K562 (cell line): Measurements from ENCODE around the gene LCA5L. TPM values are rescaled to one million over a fixed set of nuclear protein-coding genes. Genes with fewer than 3 reads are reported as not detected.

Source experiments
- CBFA2T2 ChIP-seq: fragments of 450-650 bp; conservative IDR thresholded peaks from 2 replicates; pipeline ENCODE4 v1.6.1; 2017; ENCODE audit warnings: mild to moderate bottlenecking
- ILF3 ChIP-seq: fragments of 450-650 bp; IDR thresholded peaks from 2 replicates; pipeline ENCODE4 v1.6.1; 2018; ENCODE audit warnings: antibody characterized with exemption, mild to moderate bottlenecking, moderate library complexity, borderline replicate concordance
- NCOA1 ChIP-seq: fragments of 450-650 bp; IDR thresholded peaks from 2 replicates; pipeline ENCODE4 v1.6.1; 2016; ENCODE audit warnings: low read depth
- NCOA6 ChIP-seq: fragments of 450-650 bp; IDR thresholded peaks from 2 replicates; pipeline ENCODE4 v1.6.1; 2017; ENCODE audit warnings: mild to moderate bottlenecking
- NCOR1 ChIP-seq: fragments of 450-650 bp; IDR thresholded peaks from 2 replicates; pipeline ENCODE4 v1.6.1; 2016; ENCODE audit warnings: mild to moderate bottlenecking, moderate library complexity
- PHB ChIP-seq: fragments of 250-450 bp; sonication (Bioruptor Pico); IDR thresholded peaks from 2 replicates; pipeline ENCODE4 v1.5.0; 2021
- SAP30 ChIP-seq: fragments of 200-600 bp; sonication (generic); IDR thresholded peaks from 2 replicates; pipeline ENCODE4 v1.6.1; 2012; ENCODE audit warnings: borderline replicate concordance, low read depth, mild to moderate bottlenecking, moderate library complexity, low read length, control low read depth, inconsistent platforms; ENCODE audit not compliant: insufficient read depth, poor library complexity, severe bottlenecking
- SMAD2 ChIP-seq: fragments of 150-350 bp; IDR thresholded peaks from 2 replicates; pipeline ENCODE4 v1.6.1; 2014; ENCODE audit warnings: low read depth, mild to moderate bottlenecking, low read length
- SMAD3 ChIP-seq: fragments of 450-650 bp; formaldehyde crosslinking; conservative IDR thresholded peaks from 2 replicates; pipeline ENCODE4 v1.4.0; 2020; ENCODE audit warnings: mild to moderate bottlenecking
- SP2 ChIP-seq: IDR thresholded peaks from 2 replicates; pipeline ENCODE4 v1.6.1; 2011; ENCODE audit warnings: mild to moderate bottlenecking, low read depth, low read length, moderate library complexity; ENCODE audit not compliant: poor library complexity, severe bottlenecking; ENCODE audit errors: extremely low read depth
- TOE1 ChIP-seq, 2 experiments: fragments of 450-650 bp in 1 of 2; sonication (generic) in 1 of 2; formaldehyde crosslinking in 1 of 2; IDR thresholded peaks; 2 replicates each; pipeline versions ENCODE4 v1.7.1 to v1.8.0; 2016 to 2022; ENCODE audit warnings: borderline replicate concordance in 2 of 2, mild to moderate bottlenecking in 2 of 2, antibody characterized with exemption in 1 of 2, inconsistent platforms in 1 of 2, low read depth in 1 of 2, missing genetic modification reagents in 1 of 2, moderate library complexity in 1 of 2
- XRCC4 ChIP-seq: IDR thresholded peaks from one replicate; pipeline ENCODE4 v1.6.1; 2011; ENCODE audit not compliant: insufficient read depth, insufficient read length; ENCODE audit errors: extremely low read depth
- ZBTB8A ChIP-seq: fragments of 450-650 bp; IDR thresholded peaks from 2 replicates; pipeline ENCODE4 v1.6.1; 2018; ENCODE audit warnings: mild to moderate bottlenecking, moderate library complexity; ENCODE audit not compliant: partially characterized antibody
- ZFP30 ChIP-seq: fragments of 250-450 bp; sonication (Bioruptor Pico); IDR thresholded peaks from 2 replicates; pipeline ENCODE4 v1.8.0; 2022; ENCODE audit warnings: moderate library complexity, mild to moderate bottlenecking, inconsistent platforms, borderline replicate concordance
- ZNF174 ChIP-seq: fragments of 250-450 bp; sonication (Bioruptor Pico); IDR thresholded peaks from 2 replicates; pipeline ENCODE4 v1.4.0; 2020; ENCODE audit warnings: mild to moderate bottlenecking
- ZNF217 ChIP-seq: sonication (generic); formaldehyde crosslinking; IDR thresholded peaks from 2 replicates; pipeline ENCODE4 v1.8.0; 2022; ENCODE audit warnings: mild to moderate bottlenecking, missing genetic modification reagents
- ZNF408 ChIP-seq: fragments of 250-450 bp; sonication (Bioruptor Pico); IDR thresholded peaks from 2 replicates; pipeline ENCODE4 v1.4.0; 2020; ENCODE audit warnings: low read depth, mild to moderate bottlenecking, moderate library complexity
- polyA plus RNA-seq, 8 experiments: library from polyadenylated mRNA; depleted of rRNA in 4 of 8; stranded (reverse) in 5 of 8; unstranded in 3 of 8; fragments of >200 nt; fragmentation: Nextera tagmentation in 2 of 8; fragmentation: Illumina TruSeq in 1 of 8; extraction: Ambion mirVana in 2 of 8; extraction: Trizol in 1 of 8; gene quantifications; 2 replicates each; pipeline versions ENCODE4 v1.2.1 to v1.2.3, GENCODE V29; 2011 to 2014; ENCODE audit warnings: inconsistent platforms in 1 of 8, missing spikeins in 1 of 8
- total RNA-seq, 7 experiments: library from RNA; depleted of rRNA in 6 of 7; stranded (reverse); fragments of >200 nt in 6 of 7; fragmentation: Illumina TruSeq in 2 of 7; extraction: Trizol in 2 of 7; gene quantifications; 2 replicates each; pipeline versions ENCODE4 v1.2.1 to v1.2.3, GENCODE V29; 2011 to 2021; ENCODE audit warnings: low replicate concordance in 1 of 7
- TF ChIP-seq, protein P1 (sequence below), 2 experiments: fragments of 150-350 bp in 1 of 2; IDR thresholded peaks; 2 replicates each; pipeline ENCODE4 v1.6.1; 2012 to 2016; ENCODE audit warnings: low read depth in 2 of 2, low read length in 2 of 2, mild to moderate bottlenecking in 1 of 2, moderate library complexity in 1 of 2

The LCA5L gene
- total and polyA plus RNA-seq, 9 of the 15 experiments (the other 6 are each of a cell fraction or from before 2014, with no cell fraction given): 1.8 to 4.9 (median 3.8) TPM

DNA sequence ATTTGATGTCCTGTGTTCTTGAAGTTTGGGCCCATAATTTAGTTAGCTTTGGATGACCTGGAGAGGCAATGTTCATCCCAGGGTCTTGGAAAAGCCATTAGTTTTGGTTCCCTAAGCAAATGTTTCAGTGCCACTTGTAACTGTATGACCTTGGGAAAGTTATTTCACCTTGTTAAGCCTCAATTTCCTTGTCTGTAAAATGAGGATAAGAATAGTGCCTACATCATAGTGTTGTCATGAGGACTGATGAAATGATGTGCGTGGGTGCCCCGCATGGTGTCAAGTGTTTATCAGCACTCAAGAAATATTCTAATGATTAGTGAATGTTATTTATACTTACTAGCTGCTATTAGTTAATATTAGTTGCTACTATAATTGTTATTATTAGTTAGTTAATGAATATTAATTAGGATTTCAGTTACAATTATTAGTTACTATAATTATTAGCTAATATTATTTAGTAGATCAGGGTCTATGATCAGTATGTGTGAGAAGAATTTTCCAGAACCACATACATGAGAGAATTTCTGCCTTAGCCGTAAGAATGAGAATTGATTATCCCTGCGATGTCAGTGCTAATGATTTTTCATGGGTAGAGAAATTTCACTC is 8.1 kb upstream of the LCA5L start (continued):
- TF ChIP-seq ZNF174: no peak
- TF ChIP-seq NCOR1: no peak
- no peak for TF ChIP-seq XRCC4
- TF ChIP-seq ZNF408 (CRISPR knock-in tag): no peak
- no peak for TF ChIP-seq TOE1 (IDR thresholded peaks at IDR 0.05; ENCODE audit: borderline replicate concordance)
- no peak for TF ChIP-seq TOE1 (CRISPR knock-in tag; IDR thresholded peaks at IDR 0.05; ENCODE audit: borderline replicate concordance, low read depth)
- no peak for TF ChIP-seq SP2
- TF ChIP-seq CBFA2T2: no peak
- no peak for TF ChIP-seq SMAD3
- no peak for TF ChIP-seq NCOA1
- no peak for TF ChIP-seq PHB (CRISPR knock-in tag)
- no peak for TF ChIP-seq ZFP30
- no peak for TF ChIP-seq NCOA6
- no peak for TF ChIP-seq ILF3
- TF ChIP-seq SMAD2: no peak
- TF ChIP-seq SAP30: no peak
- TF ChIP-seq, protein P1, sequence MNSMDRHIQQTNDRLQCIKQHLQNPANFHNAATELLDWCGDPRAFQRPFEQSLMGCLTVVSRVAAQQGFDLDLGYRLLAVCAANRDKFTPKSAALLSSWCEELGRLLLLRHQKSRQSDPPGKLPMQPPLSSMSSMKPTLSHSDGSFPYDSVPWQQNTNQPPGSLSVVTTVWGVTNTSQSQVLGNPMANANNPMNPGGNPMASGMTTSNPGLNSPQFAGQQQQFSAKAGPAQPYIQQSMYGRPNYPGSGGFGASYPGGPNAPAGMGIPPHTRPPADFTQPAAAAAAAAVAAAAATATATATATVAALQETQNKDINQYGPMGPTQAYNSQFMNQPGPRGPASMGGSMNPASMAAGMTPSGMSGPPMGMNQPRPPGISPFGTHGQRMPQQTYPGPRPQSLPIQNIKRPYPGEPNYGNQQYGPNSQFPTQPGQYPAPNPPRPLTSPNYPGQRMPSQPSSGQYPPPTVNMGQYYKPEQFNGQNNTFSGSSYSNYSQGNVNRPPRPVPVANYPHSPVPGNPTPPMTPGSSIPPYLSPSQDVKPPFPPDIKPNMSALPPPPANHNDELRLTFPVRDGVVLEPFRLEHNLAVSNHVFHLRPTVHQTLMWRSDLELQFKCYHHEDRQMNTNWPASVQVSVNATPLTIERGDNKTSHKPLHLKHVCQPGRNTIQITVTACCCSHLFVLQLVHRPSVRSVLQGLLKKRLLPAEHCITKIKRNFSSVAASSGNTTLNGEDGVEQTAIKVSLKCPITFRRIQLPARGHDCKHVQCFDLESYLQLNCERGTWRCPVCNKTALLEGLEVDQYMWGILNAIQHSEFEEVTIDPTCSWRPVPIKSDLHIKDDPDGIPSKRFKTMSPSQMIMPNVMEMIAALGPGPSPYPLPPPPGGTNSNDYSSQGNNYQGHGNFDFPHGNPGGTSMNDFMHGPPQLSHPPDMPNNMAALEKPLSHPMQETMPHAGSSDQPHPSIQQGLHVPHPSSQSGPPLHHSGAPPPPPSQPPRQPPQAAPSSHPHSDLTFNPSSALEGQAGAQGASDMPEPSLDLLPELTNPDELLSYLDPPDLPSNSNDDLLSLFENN (IDR thresholded peaks at IDR 0.05; ENCODE audit: low read depth in 2 of 2, low read length in 2 of 2): no peak
- no peak for TF ChIP-seq ZBTB8A
- TF ChIP-seq ZNF217: no peak; the same call in 1 of the 2 replicates
